GM21825 (cell line): ENCODE data around the gene SMNDC1.
"Not testable (repeated sequence)": the region's sequence is repeated elsewhere in the genome, so short reads cannot be mapped to it uniquely, and the experiment has no call there.

Experiments used
- ATAC-seq: cut with Tn5 transposase; IDR thresholded peaks from one replicate; pipeline ENCODE4 v1.9.1; 2021; ENCODE audit warnings: mild to moderate bottlenecking, moderate library complexity; ENCODE audit not compliant: unreplicated experiment

The SMNDC1 gene

GRCh38 chr10:110304780-110305421 lies at the start of gene SMNDC1:
Gene SMNDC1 (minus strand): TSS chr10:110304920. CDS start chr10:110303587, 1,333 bp downstream.
- ATAC-seq: peak; percentile 90

GRCh38 chr10:110354322-110354766 lies 49.6 kb upstream of the SMNDC1 start:
- no peak for ATAC-seq

- ATAC-seq: no peak
Measured at GRCh38 chr10:110353244-110354119, 48.8 kb upstream of the SMNDC1 start.

GRCh38 chr10:110352930-110353243 lies 48.2 kb upstream of the SMNDC1 start:
- ATAC-seq: no peak

GRCh38 chr10:110350812-110351211 lies 46.1 kb upstream of the SMNDC1 start:
- no peak for ATAC-seq

- no peak for ATAC-seq
Measured at GRCh38 chr10:110349831-110350230, 45.1 kb upstream of the SMNDC1 start.

- ATAC-seq: no peak
Measured at GRCh38 chr10:110349386-110349785, 44.7 kb upstream of the SMNDC1 start.

- ATAC-seq: no peak
Measured at GRCh38 chr10:110348336-110348735, 43.6 kb upstream of the SMNDC1 start.

GRCh38 chr10:110346914-110347313 lies 42.2 kb upstream of the SMNDC1 start:
- no peak for ATAC-seq

- no peak for ATAC-seq
Measured at GRCh38 chr10:110345286-110345685, 40.6 kb upstream of the SMNDC1 start.

GRCh38 chr10:110344622-110345021 lies 39.9 kb upstream of the SMNDC1 start:
- ATAC-seq: no peak

GRCh38 chr10:110343947-110344346 lies 39.2 kb upstream of the SMNDC1 start:
- ATAC-seq: no peak

GRCh38 chr10:110340816-110341215 lies 36.1 kb upstream of the SMNDC1 start:
- no peak for ATAC-seq

- no peak for ATAC-seq
Measured at GRCh38 chr10:110340122-110340521, 35.4 kb upstream of the SMNDC1 start.

- ATAC-seq: no peak
Measured at GRCh38 chr10:110337906-110338305, 33.2 kb upstream of the SMNDC1 start.

GRCh38 chr10:110337401-110337800 lies 32.7 kb upstream of the SMNDC1 start:
- ATAC-seq: no peak

GRCh38 chr10:110336111-110336721 lies 31.5 kb upstream of the SMNDC1 start:
- no peak for ATAC-seq

- no peak for ATAC-seq
Measured at GRCh38 chr10:110335314-110336064, 30.8 kb upstream of the SMNDC1 start.

GRCh38 chr10:110334061-110334656 lies 29.4 kb upstream of the SMNDC1 start:
- ATAC-seq: no peak

- ATAC-seq: not testable (repeated sequence)
Measured at GRCh38 chr10:110331226-110331795, 26.6 kb upstream of the SMNDC1 start.
